Coronary artery (tissue), 2 donors: Measurements from ENCODE around the gene HSPG2.

ENCODE experiments used
- DNase-seq: peaks from one replicate; pipeline ENCODE4 v3.0.0-alpha.2; 2017; ENCODE audit warnings: low spot score
- H3K27ac ChIP-seq, 2 donors: fragments of 200-600 bp; sonication (generic); one replicate each; pipeline ENCODE4 v1.5.1; 2016 to 2019
- H3K4me3 ChIP-seq: fragments of 200-600 bp; sonication (generic); 2 replicates; pipeline ENCODE4 v1.5.1; 2016; ENCODE audit warnings: mild to moderate bottlenecking, moderate library complexity
- TF ChIP-seq, protein P1 (sequence below): fragments of 200-600 bp; sonication (generic); IDR thresholded peaks from one replicate; pipeline ENCODE4 v1.5.1; 2019; ENCODE audit warnings: antibody characterized with exemption

The HSPG2 gene

DNA sequence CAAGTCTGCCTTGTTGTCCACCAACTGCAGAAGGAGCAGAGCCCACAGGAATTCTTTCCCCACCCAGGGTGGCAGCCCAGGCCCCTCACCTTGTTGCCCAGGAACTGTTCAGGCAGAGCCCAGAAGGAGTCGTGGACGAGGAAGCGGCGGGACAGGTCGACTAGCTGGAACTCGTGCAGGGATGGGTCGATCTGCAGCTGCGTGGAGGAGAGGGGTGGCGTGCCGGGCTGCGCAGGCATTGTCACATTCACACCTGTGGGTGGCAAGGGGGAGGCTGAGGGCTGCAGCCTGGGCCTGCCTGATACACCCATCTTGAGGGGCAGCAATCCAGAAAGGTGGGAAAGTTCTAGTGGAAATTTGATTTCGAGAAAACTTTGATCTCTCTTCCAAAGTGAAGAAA lies 55.9 kb downstream of the HSPG2 start:
- DNase-seq, result no peak
- Histone ChIP-seq H3K4me3 (no peak overlapping the region), H3K27ac (peak overlapping the region in 1 of 2 donors; percentile 4)
- TF ChIP-seq, protein P1, sequence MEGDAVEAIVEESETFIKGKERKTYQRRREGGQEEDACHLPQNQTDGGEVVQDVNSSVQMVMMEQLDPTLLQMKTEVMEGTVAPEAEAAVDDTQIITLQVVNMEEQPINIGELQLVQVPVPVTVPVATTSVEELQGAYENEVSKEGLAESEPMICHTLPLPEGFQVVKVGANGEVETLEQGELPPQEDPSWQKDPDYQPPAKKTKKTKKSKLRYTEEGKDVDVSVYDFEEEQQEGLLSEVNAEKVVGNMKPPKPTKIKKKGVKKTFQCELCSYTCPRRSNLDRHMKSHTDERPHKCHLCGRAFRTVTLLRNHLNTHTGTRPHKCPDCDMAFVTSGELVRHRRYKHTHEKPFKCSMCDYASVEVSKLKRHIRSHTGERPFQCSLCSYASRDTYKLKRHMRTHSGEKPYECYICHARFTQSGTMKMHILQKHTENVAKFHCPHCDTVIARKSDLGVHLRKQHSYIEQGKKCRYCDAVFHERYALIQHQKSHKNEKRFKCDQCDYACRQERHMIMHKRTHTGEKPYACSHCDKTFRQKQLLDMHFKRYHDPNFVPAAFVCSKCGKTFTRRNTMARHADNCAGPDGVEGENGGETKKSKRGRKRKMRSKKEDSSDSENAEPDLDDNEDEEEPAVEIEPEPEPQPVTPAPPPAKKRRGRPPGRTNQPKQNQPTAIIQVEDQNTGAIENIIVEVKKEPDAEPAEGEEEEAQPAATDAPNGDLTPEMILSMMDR, result no peak

DNA sequence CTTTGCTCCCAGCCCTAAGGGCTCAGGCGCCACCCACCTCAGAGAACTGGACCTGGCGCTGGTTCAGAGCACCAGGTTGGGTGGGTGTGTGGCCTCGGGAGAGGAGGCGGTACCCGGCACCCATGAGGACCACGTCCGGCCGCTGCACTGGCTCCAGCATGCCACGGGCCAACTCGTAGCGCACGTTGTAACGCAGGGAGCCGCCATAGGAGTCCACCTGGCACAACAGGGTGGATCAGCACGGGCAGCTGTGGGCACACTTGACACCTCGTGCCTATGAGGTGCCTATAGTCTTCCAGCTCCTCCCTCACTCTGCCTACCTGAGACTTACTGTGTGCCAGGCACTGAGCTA lies 56.5 kb downstream of the HSPG2 start:
- no peak overlapping the region for H3K4me3 ChIP-seq

GRCh38 chr1:21879928-21880618 lies 57.0 kb downstream of the HSPG2 start:
- TF ChIP-seq, protein P1, result no peak
- H3K27ac ChIP-seq, result no peak overlapping the region
- no peak overlapping the region for H3K4me3 ChIP-seq
- no peak for DNase-seq

More for the DNA sequence above, 56.5 kb downstream of the HSPG2 start:
- DNase-seq, result no peak
- peak overlapping the region in 1 of 2 donors; percentile 4 for H3K27ac ChIP-seq
- TF ChIP-seq, protein P1, result no peak

DNA sequence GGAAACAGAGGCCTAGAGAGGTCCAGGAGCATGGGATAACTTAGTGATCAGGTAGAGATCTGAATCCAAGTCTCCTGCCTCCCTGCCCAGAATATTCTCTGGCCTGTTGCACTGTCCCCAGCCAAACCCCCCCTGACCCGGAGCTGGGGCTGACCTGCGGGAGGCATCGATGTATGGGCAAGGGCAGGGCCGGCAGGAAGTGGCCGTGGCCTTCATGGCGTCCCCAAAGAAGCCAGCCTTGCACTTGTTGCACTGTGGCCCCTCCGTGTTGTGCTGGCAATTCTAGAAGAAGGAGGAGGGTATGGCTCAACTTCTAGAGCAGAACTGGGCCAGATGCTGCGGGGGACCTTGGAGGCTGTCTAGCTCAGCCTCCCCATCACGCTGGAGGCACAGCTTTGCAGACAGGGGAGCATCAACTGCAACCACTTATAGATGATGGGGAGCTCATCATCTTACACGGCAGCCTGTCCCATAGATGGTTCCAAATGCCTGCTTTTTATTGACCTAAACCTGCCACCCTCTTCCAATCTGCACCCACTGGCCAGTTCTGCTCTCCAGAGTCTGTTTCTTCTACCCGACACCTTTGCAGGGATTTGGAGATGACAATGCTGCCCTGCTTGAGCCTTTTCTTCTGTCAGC lies 58.2 kb downstream of the HSPG2 start:
- TF ChIP-seq, protein P1, result no peak
- Histone ChIP-seq H3K4me3 (no peak overlapping the region), H3K27ac (no peak overlapping the region)
- DNase-seq, result no peak

DNA sequence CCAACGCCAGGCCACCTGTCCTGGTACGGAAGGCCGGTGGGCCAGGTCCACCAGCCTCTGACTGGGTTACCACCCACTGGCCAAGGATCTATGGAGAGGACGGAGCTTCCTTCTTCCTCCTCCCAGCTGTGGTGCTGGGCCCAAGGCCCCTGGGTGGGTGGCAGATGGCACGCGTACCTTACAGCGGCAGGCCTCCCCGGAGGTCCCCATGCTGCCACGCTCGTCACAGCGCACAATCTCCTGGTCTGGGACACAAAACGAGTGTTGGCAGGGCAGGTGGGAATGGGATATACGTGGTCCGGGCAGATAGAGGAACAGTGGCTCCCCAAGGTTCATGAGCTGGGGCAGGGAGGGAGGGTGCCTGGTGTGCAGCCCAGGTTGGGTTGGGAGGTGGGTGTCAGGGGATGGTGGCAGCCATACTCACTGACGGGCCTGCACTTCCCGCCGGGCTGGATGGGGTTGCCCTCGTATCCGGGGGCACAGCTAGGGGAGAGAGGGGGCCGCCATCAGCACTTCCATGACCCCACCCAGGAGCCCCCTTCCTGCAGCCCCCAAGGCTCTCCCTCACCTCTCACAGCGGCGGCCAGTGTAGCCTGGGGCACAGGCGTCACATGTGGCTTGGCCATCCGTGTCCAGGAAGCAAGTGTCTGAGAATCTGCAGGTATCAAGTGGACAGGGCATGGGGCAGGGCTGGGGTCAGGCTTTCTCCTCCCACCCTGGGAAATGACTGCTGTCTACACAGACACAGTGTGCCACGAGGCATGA lies 58.9 kb downstream of the HSPG2 start:
- no peak overlapping the region for H3K4me3 ChIP-seq
- DNase-seq, result no peak
- H3K27ac ChIP-seq, result no peak overlapping the region
- TF ChIP-seq, protein P1, result no peak

- no peak overlapping the region for H3K27ac ChIP-seq
- no peak for DNase-seq
- TF ChIP-seq, protein P1, result no peak
- H3K4me3 ChIP-seq, result no peak overlapping the region
These were observed 60.8 kb downstream of the HSPG2 start for GRCh38 chr1:21876267-21876666.
